GM12865 (cell line): ENCODE data around the gene HNRNPH1.
A peak's percentile ranks its signal among the peaks of the same experiment; 100 is the strongest.
"Not testable (repeated sequence)": the region's sequence is repeated elsewhere in the genome, so short reads cannot be mapped to it uniquely, and the experiment has no call there.

ENCODE experiments used
- DNase-seq: peaks from one replicate; pipeline ENCODE4 v3.0.0; 2010; ENCODE audit warnings: low read depth
- H3K4me3 ChIP-seq: 2 replicates; pipeline ENCODE4 v1.5.1; 2011; ENCODE audit warnings: mild to moderate bottlenecking, low read depth, low read length, control low read depth
- CTCF ChIP-seq: IDR thresholded peaks from 2 replicates; pipeline ENCODE4 v1.5.1; 2011; ENCODE audit warnings: low read length, control low read depth, low read depth, inconsistent platforms; ENCODE audit not compliant: insufficient read depth; ENCODE audit errors: missing control alignments

The HNRNPH1 gene, protein sequence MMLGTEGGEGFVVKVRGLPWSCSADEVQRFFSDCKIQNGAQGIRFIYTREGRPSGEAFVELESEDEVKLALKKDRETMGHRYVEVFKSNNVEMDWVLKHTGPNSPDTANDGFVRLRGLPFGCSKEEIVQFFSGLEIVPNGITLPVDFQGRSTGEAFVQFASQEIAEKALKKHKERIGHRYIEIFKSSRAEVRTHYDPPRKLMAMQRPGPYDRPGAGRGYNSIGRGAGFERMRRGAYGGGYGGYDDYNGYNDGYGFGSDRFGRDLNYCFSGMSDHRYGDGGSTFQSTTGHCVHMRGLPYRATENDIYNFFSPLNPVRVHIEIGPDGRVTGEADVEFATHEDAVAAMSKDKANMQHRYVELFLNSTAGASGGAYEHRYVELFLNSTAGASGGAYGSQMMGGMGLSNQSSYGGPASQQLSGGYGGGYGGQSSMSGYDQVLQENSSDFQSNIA

GRCh38 chr5:179623003-179623905 is at the start of gene HNRNPH1:
TSS of gene HNRNPH1 (minus strand) at chr5:179623671. CDS start at chr5:179623133, 538 bp downstream.
- H3K4me3 ChIP-seq: peak within 1 kb of the TSS; percentile 86
- no peak for TF ChIP-seq CTCF
- DNase-seq: peak; percentile 99

- no peak overlapping the region for H3K4me3 ChIP-seq
- peak; percentile 96 for TF ChIP-seq CTCF
- peak; percentile 69 for DNase-seq
Measured at GRCh38 chr5:179668391-179668790, 44.9 kb upstream of the HNRNPH1 start.

DNA sequence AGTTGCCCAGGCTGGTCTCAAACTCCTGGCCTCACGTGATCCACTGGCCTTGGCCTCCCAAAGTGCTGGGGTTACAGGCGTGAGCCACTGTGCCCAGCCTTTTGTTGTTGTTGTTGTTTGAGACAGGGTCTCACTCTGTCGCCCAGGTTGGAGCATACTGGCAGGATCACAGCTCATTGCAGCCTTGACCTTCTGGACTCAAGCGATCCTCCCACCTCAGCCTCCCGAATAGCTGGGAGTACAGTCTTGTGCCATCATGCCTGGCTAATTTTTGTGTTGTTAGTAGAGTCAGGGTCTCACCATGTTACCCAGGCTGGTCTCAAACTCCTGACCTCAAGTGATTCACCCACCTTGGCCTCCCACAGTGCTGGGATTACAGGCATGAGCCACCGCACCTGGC is 38.2 kb upstream of the HNRNPH1 start:
- H3K4me3 ChIP-seq, DNase-seq: not testable (repeated sequence)

DNA sequence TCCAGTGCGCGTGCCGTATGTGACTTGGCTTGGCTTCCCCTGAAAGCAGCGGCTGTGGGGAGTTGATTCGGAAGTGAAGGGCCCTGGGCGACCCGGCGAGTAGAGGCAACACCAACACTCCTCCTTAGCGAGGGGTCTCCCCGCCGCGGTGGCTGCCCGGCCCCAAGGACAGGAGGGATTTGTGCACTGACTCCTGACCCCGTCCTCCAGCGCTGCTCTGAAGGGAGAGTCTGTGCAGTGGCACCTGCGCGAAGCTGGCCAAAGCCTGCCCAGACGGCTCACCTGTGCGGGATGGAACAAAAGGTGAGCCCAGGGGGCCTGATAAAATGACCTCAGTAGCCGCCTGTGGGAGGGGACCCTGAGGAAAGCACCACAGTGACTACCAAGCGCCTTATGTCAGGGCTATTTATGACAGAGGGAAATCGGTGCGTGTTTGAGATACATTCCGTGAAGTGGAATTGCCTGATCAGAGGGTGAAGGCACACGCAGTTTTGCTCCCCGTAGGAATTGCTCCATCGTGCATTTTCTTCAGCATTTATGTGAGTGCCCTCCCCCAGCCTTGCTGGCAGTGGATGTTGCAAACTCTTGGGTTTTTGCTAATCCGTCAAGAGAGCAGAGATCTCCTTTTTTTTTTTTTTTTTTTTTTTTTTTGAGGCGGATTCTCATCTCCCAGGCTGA is 34.8 kb upstream of the HNRNPH1 start:
- peak; percentile 14 for DNase-seq
- H3K4me3 ChIP-seq: peak overlapping the region; percentile 50

DNA sequence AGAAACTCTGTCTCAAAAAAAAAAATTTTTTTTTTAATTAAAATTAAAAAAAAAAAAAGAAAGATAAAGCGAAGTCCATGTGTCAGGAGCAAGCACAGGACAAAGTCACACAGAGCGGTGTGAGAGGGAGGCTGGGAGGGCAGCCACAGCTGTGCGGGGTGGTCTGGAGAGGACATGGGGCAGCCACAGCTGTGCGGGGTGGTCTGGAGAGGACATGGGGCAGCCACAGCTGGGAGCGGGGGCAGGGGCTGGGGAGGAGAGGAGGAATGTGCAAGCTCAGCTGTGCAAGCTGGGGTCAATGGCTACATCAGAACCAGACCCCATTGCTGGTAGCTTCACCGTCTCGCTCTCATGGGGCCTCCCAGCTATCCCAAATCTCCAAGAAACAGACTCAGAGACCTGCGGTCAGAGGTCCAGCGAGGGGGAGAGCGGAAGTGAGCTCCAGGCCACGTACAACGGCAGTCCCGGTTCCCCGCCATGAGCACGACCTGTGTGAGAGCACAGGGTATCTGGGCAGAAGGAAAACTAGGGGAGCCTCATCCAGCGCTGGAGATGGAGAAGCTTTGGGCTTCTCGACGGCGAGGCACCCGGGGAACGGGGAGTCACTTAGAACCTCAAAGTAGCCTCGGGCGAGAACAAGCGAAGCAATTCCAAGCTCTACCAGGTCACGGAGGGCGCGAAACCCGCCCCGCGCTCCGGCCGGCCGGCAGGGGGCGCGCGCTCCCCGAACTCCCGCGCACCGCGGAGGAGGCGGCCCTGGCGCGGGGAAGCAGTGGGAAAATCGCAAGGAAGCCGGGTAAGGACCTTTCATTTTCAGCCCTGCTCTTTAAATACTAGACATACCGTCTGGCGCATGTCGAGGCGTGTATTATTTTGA is 34.1 kb upstream of the HNRNPH1 start:
- H3K4me3 ChIP-seq: peak overlapping the region; percentile 49
- not testable (repeated sequence) for DNase-seq

DNA sequence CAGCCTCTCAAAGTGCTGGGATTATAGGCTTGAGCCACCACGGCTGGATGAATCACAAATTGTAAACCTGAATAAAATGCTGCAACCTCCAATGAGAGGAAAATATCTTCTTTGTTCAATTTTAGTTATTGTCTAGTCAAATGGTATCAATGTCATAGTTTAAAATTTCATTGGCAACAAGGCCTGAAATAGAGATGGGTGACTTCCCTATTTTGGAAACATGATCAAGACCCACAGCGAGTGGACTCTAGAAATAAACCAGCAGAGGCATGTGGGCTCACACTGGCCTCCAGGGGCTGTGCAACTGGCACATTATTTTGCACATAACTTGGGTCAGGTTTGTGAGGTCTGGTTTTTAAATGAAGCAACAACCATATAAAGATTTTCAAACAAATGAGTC is 29.7 kb upstream of the HNRNPH1 start:
- not testable (repeated sequence) for H3K4me3 ChIP-seq, DNase-seq

DNA sequence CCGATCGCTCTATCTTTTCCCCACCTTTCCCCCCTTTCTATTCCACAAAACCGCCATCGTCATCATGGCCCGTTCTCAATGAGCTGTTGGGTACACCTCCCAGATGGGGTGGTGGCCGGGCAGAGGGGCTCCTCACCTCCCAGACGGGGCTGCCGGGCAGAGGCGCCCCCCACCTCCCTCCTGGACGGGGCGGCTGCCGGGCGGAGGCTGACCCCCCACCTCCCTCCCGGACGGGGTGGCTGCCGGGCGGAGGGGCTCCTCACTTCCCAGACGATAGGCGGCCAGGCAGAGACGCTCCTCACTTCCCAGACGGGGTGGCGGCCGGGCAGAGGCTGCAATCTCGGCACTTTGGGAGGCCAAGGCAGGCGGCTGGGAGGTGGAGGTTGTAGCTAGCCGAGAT is 26.8 kb upstream of the HNRNPH1 start:
- not testable (repeated sequence) for DNase-seq

GRCh38 chr5:179649166-179649703 is 25.8 kb upstream of the HNRNPH1 start:
- not testable (repeated sequence) for H3K4me3 ChIP-seq

More for the DNA sequence above, 26.8 kb upstream of the HNRNPH1 start:
- not testable (repeated sequence) for H3K4me3 ChIP-seq

DNA sequence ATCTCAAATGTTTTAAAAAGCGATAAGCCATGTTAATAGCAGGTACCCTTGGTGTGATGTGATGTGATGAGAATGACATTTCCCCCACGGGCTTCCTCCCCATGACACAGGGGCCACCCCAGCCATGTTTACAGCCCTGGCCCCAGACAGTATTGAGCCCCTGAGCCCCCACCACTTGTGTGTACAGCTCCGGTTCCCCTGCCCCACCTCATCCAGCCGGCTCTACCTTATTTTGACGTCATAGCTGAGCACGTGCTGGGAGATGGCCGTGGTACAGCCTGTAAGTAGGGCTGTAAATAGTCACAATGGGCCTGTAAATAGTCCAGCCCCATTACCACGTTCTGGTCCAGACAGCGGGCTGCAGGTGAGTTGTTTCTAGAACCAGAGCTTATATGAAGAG is 24.9 kb upstream of the HNRNPH1 start:
- TF ChIP-seq CTCF: no peak
- DNase-seq: no peak
- no peak overlapping the region for H3K4me3 ChIP-seq

More at GRCh38 chr5:179649166-179649703, 25.8 kb upstream of the HNRNPH1 start:
- not testable (repeated sequence) for DNase-seq

GRCh38 chr5:179644766-179645165 is 21.3 kb upstream of the HNRNPH1 start:
- not testable (repeated sequence) for DNase-seq, H3K4me3 ChIP-seq

DNA sequence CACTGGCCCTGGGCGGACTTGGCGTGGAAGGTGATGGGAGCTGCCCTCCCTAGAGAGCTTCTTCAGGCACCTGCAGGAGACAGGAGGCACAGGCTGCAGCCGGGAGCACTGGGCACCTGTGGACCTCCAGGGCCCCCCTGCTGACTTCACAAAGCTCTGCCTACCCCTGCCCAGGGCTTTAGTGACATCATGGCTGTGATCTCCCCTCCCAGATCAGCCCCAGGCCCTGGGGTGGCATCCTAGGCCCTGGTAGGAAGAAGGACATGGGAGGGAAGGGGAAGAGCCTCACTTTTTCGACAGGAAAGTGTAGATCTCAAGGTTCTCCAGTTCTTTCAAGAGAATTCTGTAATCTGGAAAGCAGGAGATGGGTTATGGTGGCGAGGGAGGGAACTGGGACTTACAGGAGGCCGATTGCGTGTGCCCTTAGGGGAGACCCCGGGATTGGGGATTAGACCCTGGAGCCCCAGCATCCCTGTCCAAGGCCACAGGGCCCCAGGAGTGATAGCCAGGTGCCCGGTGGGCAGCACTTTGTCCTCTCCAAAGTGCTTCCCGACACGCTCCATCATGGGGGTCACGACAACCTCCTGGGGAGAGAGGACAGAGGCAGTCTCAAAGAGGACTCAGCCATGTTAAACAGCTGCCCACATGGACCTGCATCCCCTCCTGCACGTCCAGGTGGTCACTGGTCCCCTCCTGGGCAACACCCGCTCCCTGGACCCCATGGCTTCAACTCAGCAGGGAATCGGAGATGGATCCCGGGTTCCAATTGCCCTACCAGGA is 19.9 kb upstream of the HNRNPH1 start:
- not testable (repeated sequence) for DNase-seq, H3K4me3 ChIP-seq

DNA sequence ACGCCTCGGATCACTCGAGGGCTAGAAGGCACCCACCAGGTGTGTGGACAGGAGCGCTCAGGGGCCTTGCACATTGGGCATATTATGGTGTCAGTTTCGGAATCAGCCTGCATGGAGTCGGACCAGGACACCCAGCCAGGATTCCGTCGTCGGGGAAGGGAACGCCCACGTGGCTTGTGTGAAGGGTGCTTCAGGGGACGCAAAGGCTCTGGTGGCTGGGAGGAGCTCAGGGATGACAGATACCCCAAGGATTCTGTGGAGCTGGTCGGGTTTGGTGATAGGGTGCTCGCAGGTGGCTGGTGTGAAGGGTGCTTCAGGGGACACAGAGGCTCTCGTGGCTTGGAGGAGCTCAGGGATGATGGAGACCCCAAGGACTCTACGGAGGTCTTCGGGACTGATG is 19.2 kb upstream of the HNRNPH1 start:
- DNase-seq, H3K4me3 ChIP-seq: not testable (repeated sequence)

GRCh38 chr5:179641745-179642144 is 18.3 kb upstream of the HNRNPH1 start:
- DNase-seq, H3K4me3 ChIP-seq: not testable (repeated sequence)
